Mesothelial cell of epicardium (in vitro differentiated cells): ENCODE results near the gene DNPH1. TPM values are rescaled to one million over a fixed set of nuclear protein-coding genes. Genes with fewer than 3 reads are reported as not detected.

Experiments
- DNase-seq, 2 experiments: peaks; one replicate each; pipeline ENCODE4 v3.0.0; 2021; ENCODE audit warnings: low spot score in 2 of 2; ENCODE audit not compliant: unreplicated experiment in 2 of 2
- H3K27ac Mint-ChIP-seq: 2 replicates; pipeline ENCODE4 v1.8.0; 2021; ENCODE audit warnings: mixed read lengths
- H3K27me3 Mint-ChIP-seq: 2 replicates; pipeline ENCODE4 v1.8.0; 2021; ENCODE audit warnings: low read depth, mixed read lengths
- H3K36me3 Mint-ChIP-seq: 2 replicates; pipeline ENCODE4 v1.8.0; 2021; ENCODE audit warnings: mixed read lengths
- H3K4me1 Mint-ChIP-seq: 2 replicates; pipeline ENCODE4 v1.8.0; 2021; ENCODE audit warnings: mixed read lengths
- H3K4me3 Mint-ChIP-seq: 2 replicates; pipeline ENCODE4 v1.8.0; 2021; ENCODE audit warnings: mild to moderate bottlenecking, moderate library complexity, mixed read lengths
- H3K9me3 Mint-ChIP-seq: 2 replicates; pipeline ENCODE4 v1.8.0; 2021; ENCODE audit warnings: mixed read lengths
- total RNA-seq: library from RNA; stranded (reverse); gene quantifications from 3 replicates; pipeline ENCODE4 v1.2.1, GENCODE V29; 2021
- TF ChIP-seq, protein P1 (sequence below): fragments of 200-600 bp; sonication (generic); IDR thresholded peaks from one replicate; pipeline ENCODE4 v1.5.0; 2021; ENCODE audit warnings: antibody characterized with exemption; ENCODE audit not compliant: unreplicated experiment

Gene DNPH1
- total RNA-seq, 1 donor from 2014 or later = 52.3 TPM

DNA sequence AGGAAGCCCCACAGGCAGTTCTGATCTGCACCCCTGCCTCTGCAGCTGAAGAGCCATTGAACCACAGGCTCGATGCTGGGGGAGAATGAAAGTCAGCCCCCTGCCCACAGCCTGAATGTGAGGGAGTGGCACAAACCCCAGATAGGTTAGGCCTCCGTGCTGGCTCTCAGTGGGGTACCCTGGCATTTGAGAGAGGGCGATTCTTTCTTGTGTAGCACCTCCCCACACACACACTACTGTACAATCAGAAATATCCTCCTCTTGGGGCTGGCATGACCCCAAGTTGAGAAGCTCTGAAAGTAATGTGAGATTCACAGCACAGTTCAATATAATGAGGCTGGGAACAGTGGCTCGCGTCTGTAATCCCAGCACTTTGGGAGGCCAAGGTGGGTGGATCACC lies 31.9 kb upstream of the DNPH1 start:
- DNase-seq = no peak
- TF ChIP-seq, protein P1, sequence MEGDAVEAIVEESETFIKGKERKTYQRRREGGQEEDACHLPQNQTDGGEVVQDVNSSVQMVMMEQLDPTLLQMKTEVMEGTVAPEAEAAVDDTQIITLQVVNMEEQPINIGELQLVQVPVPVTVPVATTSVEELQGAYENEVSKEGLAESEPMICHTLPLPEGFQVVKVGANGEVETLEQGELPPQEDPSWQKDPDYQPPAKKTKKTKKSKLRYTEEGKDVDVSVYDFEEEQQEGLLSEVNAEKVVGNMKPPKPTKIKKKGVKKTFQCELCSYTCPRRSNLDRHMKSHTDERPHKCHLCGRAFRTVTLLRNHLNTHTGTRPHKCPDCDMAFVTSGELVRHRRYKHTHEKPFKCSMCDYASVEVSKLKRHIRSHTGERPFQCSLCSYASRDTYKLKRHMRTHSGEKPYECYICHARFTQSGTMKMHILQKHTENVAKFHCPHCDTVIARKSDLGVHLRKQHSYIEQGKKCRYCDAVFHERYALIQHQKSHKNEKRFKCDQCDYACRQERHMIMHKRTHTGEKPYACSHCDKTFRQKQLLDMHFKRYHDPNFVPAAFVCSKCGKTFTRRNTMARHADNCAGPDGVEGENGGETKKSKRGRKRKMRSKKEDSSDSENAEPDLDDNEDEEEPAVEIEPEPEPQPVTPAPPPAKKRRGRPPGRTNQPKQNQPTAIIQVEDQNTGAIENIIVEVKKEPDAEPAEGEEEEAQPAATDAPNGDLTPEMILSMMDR = no peak
- Mint-ChIP-seq H3K36me3 (no peaks in the 10 kb centered on the region), H3K4me3 (no peak overlapping the region), H3K27me3 (no peaks in the 10 kb centered on the region), H3K9me3 (no peaks in the 10 kb centered on the region), H3K4me1 (no peaks in the 10 kb centered on the region), H3K27ac (no peak overlapping the region)

DNA sequence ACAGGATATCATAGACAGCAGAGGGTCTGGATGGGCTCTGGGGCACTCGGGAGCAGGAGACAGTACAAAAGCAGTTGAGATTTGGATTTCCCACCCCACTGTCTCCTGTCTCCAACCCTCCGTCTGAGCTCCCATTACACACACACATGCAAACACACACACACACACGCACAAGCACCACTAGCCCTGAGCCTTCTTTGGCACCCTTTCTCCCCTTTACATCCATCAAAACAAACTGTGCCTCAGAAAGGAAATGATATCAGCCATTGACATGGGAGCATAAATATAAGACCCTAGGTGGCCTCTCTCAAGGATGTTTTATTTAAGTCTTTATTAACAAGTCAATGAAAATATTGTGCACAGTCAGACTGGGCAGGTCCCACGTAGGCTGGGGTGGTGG lies 31.5 kb upstream of the DNPH1 start:
- TF ChIP-seq, protein P1 = no peak
- Mint-ChIP-seq H3K4me3 (no peak overlapping the region), H3K4me1 (peaks cover 1% of the 10 kb centered on the region)

DNA sequence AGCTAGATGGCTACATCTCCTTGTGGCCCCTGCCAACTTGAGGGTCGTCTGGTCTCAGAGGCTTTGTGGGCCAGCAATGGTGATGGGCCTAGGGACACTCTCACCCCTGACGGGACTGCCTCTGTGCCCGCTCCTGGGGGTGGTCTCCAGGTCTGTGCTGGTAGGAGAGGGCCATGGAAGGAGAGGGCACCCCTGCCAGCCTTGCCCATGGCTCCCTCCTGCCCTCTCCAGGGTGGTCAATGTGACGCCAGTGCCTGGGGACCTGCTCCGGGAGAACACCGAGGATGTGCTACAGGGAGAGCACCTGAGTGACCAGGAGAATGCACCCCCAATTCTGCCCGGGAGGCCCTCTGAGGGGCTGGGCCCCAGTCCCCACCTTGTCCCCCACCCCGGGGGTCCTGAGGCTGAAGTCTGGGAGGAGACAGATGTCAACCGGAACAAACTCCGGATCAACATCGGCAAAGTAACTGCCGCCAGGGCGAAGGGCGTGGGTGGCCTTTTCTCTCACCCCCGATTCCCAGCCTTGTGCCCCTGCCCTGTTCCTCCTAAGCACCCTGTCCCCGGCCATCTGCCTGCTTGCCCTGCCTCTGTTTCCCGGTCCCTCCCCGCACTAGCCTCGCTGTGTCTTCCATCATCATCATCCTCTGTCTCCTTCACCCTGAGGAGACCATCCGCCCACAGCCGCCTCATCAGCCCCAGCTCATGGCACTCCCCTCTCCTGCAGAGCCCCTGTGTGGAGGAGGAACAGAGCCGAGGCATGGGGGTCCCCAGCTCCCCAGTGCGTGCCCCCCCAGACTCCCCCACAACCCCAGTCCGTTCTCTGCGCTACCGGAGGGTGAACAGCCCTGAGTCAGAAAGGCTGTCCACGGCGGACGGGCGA lies 29.8 kb upstream of the DNPH1 start:
- Mint-ChIP-seq H3K27ac (no peak overlapping the region), H3K4me3 (no peak overlapping the region), H3K27me3 (peaks cover 2% of the 10 kb centered on the region), H3K4me1 (peaks cover 4% of the 10 kb centered on the region), H3K9me3 (no peaks in the 10 kb centered on the region), H3K36me3 (no peaks in the 10 kb centered on the region)
- DNase-seq = no peak
- TF ChIP-seq, protein P1 = no peak

More for the DNA sequence above, 31.5 kb upstream of the DNPH1 start:
- peaks cover under 1% of the 10 kb centered on the region for H3K27me3 Mint-ChIP-seq
- DNase-seq = no peak
- no peaks in the 10 kb centered on the region for H3K9me3 Mint-ChIP-seq
- H3K27ac Mint-ChIP-seq = no peak overlapping the region
- no peaks in the 10 kb centered on the region for H3K36me3 Mint-ChIP-seq

DNA sequence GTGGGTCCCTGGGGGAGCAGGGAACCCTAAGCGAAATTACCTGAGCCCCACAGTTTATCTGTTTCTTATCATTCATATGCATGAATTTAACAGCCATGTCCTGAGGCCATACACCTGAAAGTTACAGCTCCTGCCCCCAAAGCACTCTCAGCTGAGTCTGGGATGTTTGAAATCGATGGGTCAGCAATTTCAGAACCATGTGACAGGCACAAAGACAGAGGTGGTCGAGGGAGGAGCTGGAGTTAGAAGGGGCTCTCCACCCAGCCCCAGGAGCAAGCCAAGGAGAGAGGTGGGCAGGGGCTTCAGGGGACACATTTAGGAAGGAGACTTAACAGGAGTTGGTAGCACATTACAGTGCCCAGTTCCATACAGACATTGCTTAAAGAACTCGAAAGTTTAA lies 28.9 kb upstream of the DNPH1 start:
- no peak for DNase-seq
- TF ChIP-seq, protein P1 = no peak
- H3K9me3 Mint-ChIP-seq = no peaks in the 10 kb centered on the region
- H3K4me1 Mint-ChIP-seq = peaks cover 4% of the 10 kb centered on the region
- H3K27me3 Mint-ChIP-seq = peaks cover 2% of the 10 kb centered on the region
- H3K4me3 Mint-ChIP-seq = no peak overlapping the region
- H3K27ac Mint-ChIP-seq = no peak overlapping the region
- H3K36me3 Mint-ChIP-seq = no peaks in the 10 kb centered on the region

DNA sequence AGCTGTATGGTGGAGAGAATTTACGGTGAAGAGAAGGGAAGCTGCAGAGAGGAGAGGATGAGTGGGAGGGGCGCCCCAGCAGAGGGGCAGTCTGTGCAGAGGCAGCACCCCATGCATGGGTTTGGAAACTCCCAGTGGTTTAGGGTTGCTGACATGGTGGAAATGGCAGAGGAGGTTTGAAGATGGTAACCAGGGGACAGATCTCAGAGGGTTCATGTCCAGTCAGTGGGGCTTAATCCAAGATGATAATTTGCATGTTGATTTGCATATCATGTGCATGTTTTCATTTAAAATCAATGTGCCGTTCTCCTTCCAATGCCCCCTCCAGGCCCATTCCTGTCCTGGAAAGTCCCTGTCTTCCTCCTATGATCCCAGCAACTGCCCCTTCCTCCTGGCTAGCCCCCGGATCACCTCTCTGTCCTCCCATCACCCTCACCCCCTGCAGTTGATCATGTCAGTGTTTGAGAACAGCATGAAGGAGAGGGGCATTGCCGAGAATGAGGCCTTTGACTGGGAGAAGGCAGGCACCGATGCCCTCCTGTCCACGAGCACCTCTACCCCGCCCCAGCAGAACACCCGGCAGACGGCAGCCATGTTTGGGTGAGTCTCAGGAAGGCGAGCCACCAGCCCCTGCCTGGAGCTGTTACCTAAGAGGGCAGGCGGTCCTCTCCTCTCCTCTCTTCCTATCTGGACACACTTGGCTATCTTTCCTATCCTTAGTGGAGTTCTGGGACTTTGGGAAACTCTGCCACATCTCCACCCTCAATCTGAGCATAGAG lies 28.3 kb upstream of the DNPH1 start:
- H3K9me3 Mint-ChIP-seq = no peaks in the 10 kb centered on the region
- H3K27me3 Mint-ChIP-seq = peaks cover 6% of the 10 kb centered on the region
- H3K4me1 Mint-ChIP-seq = peaks cover 4% of the 10 kb centered on the region
- H3K27ac Mint-ChIP-seq = no peak overlapping the region
- H3K4me3 Mint-ChIP-seq = no peak overlapping the region
- no peaks in the 10 kb centered on the region for H3K36me3 Mint-ChIP-seq
- DNase-seq = no peak
- TF ChIP-seq, protein P1 = no peak
